Heart left ventricle (tissue), 13 donors: ENCODE data around the gene EPHB1.

Experiments
- CTCF ChIP-seq, 12 donors: fragments of 200-600 bp; sonication (generic) in 4 of 12; IDR thresholded peaks; one replicate each; pipeline versions ENCODE4 v1.5.0 to v1.8.0; 2018 to 2022; ENCODE audit warnings: antibody characterized with exemption in 12 of 12, mild to moderate bottlenecking in 5 of 12
- POLR2A ChIP-seq, 2 donors: fragments of 450-650 bp; IDR thresholded peaks; one replicate each; pipeline ENCODE4 v1.6.1; 2017; ENCODE audit warnings: antibody characterized with exemption in 2 of 2, mild to moderate bottlenecking in 2 of 2, moderate library complexity in 2 of 2
- donor health status: ischemic (EF 13 %, LVEDD 7.1; RV severe dilation, severe dysfunction).
- donor health status: DM: no; HTN: yes; CAD: no.
- donor health status: DM: no; HTN: no; CAD: no.
- donor health status: ischemic (EF 25% LVEDD 6.9; RV normal size, moderate dysfunction).
- donor health status: ischemic (EF 25% LVEDD 5.7; RV mildly dilated, moderate dysfunction).
- donor health status: ischemic (EF 35%, LVEDD 5.7; RV mildly dilated, moderate dysfunction).
- donor health status: nonischemic (EF 11% LVEDD 7.7; RV severe dilation, severe dysfunction).
- donor health status: DM: yes; HTN: yes; CAD: no.
- donor health status: PGD.
- donor health status: ischemic (EF 29% LVEDD 5.4; RV normal size, mild dysfunction).
- donor health status: nonischemic (EF 23%, LVEDD 6.1; RV moderate dilation, normal function).

GRCh38 chr3:134923286-134923685 lies 128.2 kb downstream of the EPHB1 start:
- TF ChIP-seq CTCF (IDR thresholded peaks at IDR 0.05), result no peak
- no peak for TF ChIP-seq POLR2A (IDR thresholded peaks at IDR 0.05)
